Neuronal stem cell (in vitro differentiated cells): ENCODE measurements around the gene SERPINA5.

Experiments
- DNase-seq: peaks from one replicate; pipeline ENCODE4 v3.0.0-alpha.2; 2013; ENCODE audit warnings: low spot score
- H2AFZ ChIP-seq: one replicate; pipeline ENCODE4 v1.6.1; 2013; ENCODE audit warnings: mild to moderate bottlenecking, low read length, inconsistent platforms
- H2AK5ac ChIP-seq: 2 replicates; pipeline ENCODE4 v1.6.1; 2013; ENCODE audit warnings: low read depth, mild to moderate bottlenecking, inconsistent platforms, low read length, moderate library complexity, mixed read lengths
- H2BK120ac ChIP-seq: 2 replicates; pipeline ENCODE4 v1.6.1; 2013; ENCODE audit warnings: low read depth, mild to moderate bottlenecking, inconsistent platforms, low read length, moderate library complexity, mixed read lengths
- H2BK12ac ChIP-seq: one replicate; pipeline ENCODE4 v1.6.1; 2013; ENCODE audit warnings: low read length, inconsistent platforms
- H2BK15ac ChIP-seq: 2 replicates; pipeline ENCODE4 v1.6.1; 2013; ENCODE audit warnings: mild to moderate bottlenecking, low read length, inconsistent platforms, mixed read lengths
- H2BK5ac ChIP-seq: one replicate; pipeline ENCODE4 v1.6.1; 2013; ENCODE audit warnings: inconsistent platforms, mild to moderate bottlenecking, low read length, moderate library complexity
- H3K14ac ChIP-seq: one replicate; pipeline ENCODE4 v1.6.1; 2013; ENCODE audit warnings: low read length, inconsistent platforms
- H3K18ac ChIP-seq: 2 replicates; pipeline ENCODE4 v1.6.1; 2013; ENCODE audit warnings: low read length, inconsistent platforms
- H3K23ac ChIP-seq: 2 replicates; pipeline ENCODE4 v1.6.1; 2013; ENCODE audit warnings: low read depth, mild to moderate bottlenecking, mixed read lengths, low read length, inconsistent platforms; ENCODE audit not compliant: poor library complexity
- H3K27ac ChIP-seq: replicated peaks from 3 replicates; pipeline ENCODE4 v1.5.1; 2013; ENCODE audit warnings: low read length, inconsistent platforms
- H3K27me3 ChIP-seq, 3 experiments: 2 replicates each; pipeline ENCODE4 v1.6.1; 2013; ENCODE audit warnings: low read length in 3 of 3, mild to moderate bottlenecking in 2 of 3, inconsistent platforms in 1 of 3, low read depth in 1 of 3, mixed read lengths in 1 of 3, moderate library complexity in 1 of 3; ENCODE audit not compliant: control insufficient read depth in 3 of 3, insufficient read depth in 3 of 3
- H3K36me3 ChIP-seq, 2 donors: replicated peaks in 1 of 2; 2 replicates each; pipeline ENCODE4 v1.6.1; 2013; ENCODE audit warnings: low read length in 2 of 2; ENCODE audit not compliant: control insufficient read depth in 2 of 2, insufficient read depth in 2 of 2
- H3K4ac ChIP-seq: 2 replicates; pipeline ENCODE4 v1.6.1; 2013; ENCODE audit warnings: inconsistent platforms, mild to moderate bottlenecking, low read length, moderate library complexity
- H3K4me1 ChIP-seq, 2 donors: 1 replicate in 1 of 2; 2 replicates in 1 of 2; pipeline ENCODE4 v1.6.1; 2013; ENCODE audit warnings: low read length in 2 of 2, low read depth in 1 of 2; ENCODE audit not compliant: control insufficient read depth in 2 of 2, insufficient read depth in 1 of 2
- H3K4me2 ChIP-seq: one replicate; pipeline ENCODE4 v1.6.1; 2013; ENCODE audit warnings: mild to moderate bottlenecking, low read length, inconsistent platforms; ENCODE audit not compliant: insufficient read depth, poor library complexity, severe bottlenecking
- H3K4me3 ChIP-seq, 2 donors: 2 replicates each; pipeline ENCODE4 v1.5.1; 2013; ENCODE audit warnings: low read length in 2 of 2, mild to moderate bottlenecking in 2 of 2, inconsistent platforms in 1 of 2, moderate library complexity in 1 of 2
- H3K79me1 ChIP-seq: one replicate; pipeline ENCODE4 v1.6.1; 2013; ENCODE audit warnings: low read depth, mild to moderate bottlenecking, inconsistent platforms, low read length, moderate library complexity
- H3K9ac ChIP-seq: one replicate; pipeline ENCODE4 v1.6.1; 2013; ENCODE audit warnings: mild to moderate bottlenecking, low read depth, low read length, inconsistent platforms; ENCODE audit not compliant: poor library complexity
- H3K9me3 ChIP-seq, 2 donors: replicated peaks in 1 of 2; 2 replicates each; pipeline versions ENCODE3 to v1.6.1; 2013; ENCODE audit warnings: low read length in 2 of 2, mild to moderate bottlenecking in 2 of 2, inconsistent platforms in 1 of 2, low read depth in 1 of 2, mixed read lengths in 1 of 2, moderate library complexity in 1 of 2; ENCODE audit not compliant: control insufficient read depth in 2 of 2, insufficient read depth in 1 of 2
- H4K8ac ChIP-seq: one replicate; pipeline ENCODE4 v1.6.1; 2013; ENCODE audit warnings: low read depth, mild to moderate bottlenecking, inconsistent platforms, low read length, moderate library complexity
- H4K91ac ChIP-seq: one replicate; pipeline ENCODE4 v1.6.1; 2013; ENCODE audit warnings: low read length, low read depth, mild to moderate bottlenecking, inconsistent platforms; ENCODE audit not compliant: poor library complexity
- WGBS, 2 donors: extraction: QIAGEN DNeasy Blood & Tissue Kit; methylation state at CpG; one replicate each; pipeline ENCODE4 v1.1.7; 2013; ENCODE audit warnings: missing lambda C conversion rate in 2 of 2, mixed read lengths in 1 of 2; ENCODE audit not compliant: insufficient read length in 2 of 2, insufficient replicate concordance in 1 of 2; ENCODE audit errors: extremely low coverage in 2 of 2; 5-methylcytosine and 5-hydroxymethylcytosine counted together

The SERPINA5 gene

DNA sequence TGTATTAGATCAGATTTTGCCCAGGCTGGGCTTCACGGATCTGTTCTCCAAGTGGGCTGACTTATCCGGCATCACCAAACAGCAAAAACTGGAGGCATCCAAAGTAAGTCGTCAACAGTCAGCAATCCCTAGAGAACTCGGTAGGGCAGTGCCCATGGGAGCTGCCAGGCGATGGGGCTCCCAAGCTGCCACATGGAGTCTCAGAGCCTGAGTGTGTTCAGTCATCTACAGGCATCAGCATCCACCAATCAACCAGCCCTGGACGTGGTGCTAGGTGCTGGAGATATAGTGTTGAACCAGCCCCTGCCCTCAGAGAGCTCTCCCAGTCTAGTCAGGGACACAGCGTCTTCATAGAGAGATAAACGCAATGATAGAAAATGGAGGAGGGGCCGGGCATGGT, 13.0 kb upstream of the SERPINA5 start:
- Histone ChIP-seq H2AK5ac (no peak overlapping the region), H3K18ac (no peak overlapping the region), H3K23ac (no peak overlapping the region), H2AFZ (no peak overlapping the region), H3K27ac (no peak overlapping the region), H3K4me3 (no peak overlapping the region), H2BK5ac (no peak overlapping the region), H2BK12ac (no peak overlapping the region), H3K9me3 (no peaks in the 10 kb centered on the region), H3K27me3 (no peaks in the 10 kb centered on the region), H3K9ac (no peak overlapping the region), H2BK120ac (no peak overlapping the region), H3K4me2 (no peak overlapping the region), H3K4ac (no peak overlapping the region), H3K14ac (no peak overlapping the region), H2BK15ac (no peak overlapping the region), H4K8ac (no peak overlapping the region), H4K91ac (no peak overlapping the region), H3K36me3 (no peaks in the 10 kb centered on the region), H3K4me1 (no peaks in the 10 kb centered on the region), H3K79me1 (no peaks in the 10 kb centered on the region)
- WGBS, 2 donors: no CpG with 5 or more reads among the region's 9 CpGs
- DNase-seq: no peak

DNA sequence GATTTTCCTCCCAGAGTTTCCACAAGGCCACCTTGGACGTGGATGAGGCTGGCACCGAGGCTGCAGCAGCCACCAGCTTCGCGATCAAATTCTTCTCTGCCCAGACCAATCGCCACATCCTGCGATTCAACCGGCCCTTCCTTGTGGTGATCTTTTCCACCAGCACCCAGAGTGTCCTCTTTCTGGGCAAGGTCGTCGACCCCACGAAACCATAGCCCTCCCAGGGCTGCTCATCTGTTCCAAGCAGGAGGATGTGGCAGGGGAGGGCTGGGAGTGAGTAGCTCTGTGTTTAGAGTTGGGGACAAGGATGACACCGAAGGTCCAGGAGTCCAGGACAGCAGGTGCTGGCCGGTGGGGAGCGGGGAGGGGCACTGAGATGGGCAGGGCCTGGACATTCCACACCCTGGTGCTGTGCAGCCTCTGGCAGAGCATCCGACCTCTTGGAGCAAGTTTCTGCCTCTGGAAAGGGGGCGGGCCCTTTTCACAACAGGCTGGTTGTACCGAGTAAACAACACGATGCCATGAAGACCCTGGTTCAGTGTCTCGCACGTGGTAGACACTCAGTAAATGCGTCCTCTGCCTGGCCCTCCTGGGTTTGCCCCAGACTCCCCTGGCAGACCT, 11.7 kb upstream of the SERPINA5 start:
- Histone ChIP-seq H2AFZ (no peak overlapping the region), H3K9me3 (no peaks in the 10 kb centered on the region), H3K4me2 (no peak overlapping the region), H2BK15ac (no peak overlapping the region), H3K36me3 (no peaks in the 10 kb centered on the region), H3K79me1 (no peaks in the 10 kb centered on the region), H3K18ac (no peak overlapping the region), H3K4me1 (no peaks in the 10 kb centered on the region), H2BK12ac (no peak overlapping the region), H3K4me3 (no peak overlapping the region), H3K27me3 (no peaks in the 10 kb centered on the region), H2AK5ac (no peak overlapping the region), H2BK5ac (no peak overlapping the region), H3K14ac (no peak overlapping the region), H4K8ac (no peak overlapping the region), H2BK120ac (no peak overlapping the region), H4K91ac (no peak overlapping the region), H3K27ac (no peak overlapping the region), H3K23ac (no peak overlapping the region), H3K9ac (no peak overlapping the region), H3K4ac (no peak overlapping the region)
- WGBS, 2 donors: no CpG with 5 or more reads among the region's 20 CpGs
- no peak for DNase-seq

DNA sequence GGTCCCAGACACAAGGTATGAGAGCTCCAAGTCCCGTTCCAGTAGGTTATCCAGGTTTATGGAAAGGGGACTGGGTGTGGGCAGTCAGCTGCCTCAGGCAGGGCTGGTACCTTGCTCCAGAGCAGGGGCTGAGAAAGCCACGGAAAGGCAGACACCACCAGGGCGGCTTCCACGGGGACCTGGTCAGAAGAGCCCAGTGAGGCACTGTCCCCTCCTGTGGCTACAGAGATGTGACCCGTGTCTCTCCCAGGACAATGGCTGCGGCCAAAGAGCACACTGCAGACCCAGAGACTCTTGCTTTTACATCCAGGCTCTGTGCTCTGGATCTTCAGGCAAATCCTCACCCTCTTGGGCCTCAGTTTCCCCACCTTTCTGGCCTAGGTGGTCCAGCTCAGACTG, 11.2 kb upstream of the SERPINA5 start:
- Histone ChIP-seq H2BK5ac (no peak overlapping the region), H3K14ac (no peak overlapping the region), H2BK120ac (no peak overlapping the region), H4K8ac (no peak overlapping the region), H3K27me3 (no peaks in the 10 kb centered on the region), H3K79me1 (no peaks in the 10 kb centered on the region), H4K91ac (no peak overlapping the region), H3K4ac (no peak overlapping the region), H3K18ac (no peak overlapping the region), H3K27ac (no peak overlapping the region), H3K9ac (no peak overlapping the region), H3K36me3 (no peaks in the 10 kb centered on the region), H3K9me3 (no peaks in the 10 kb centered on the region), H2BK15ac (no peak overlapping the region), H3K4me3 (no peak overlapping the region), H2BK12ac (no peak overlapping the region), H2AK5ac (no peak overlapping the region), H2AFZ (no peak overlapping the region), H3K23ac (no peak overlapping the region), H3K4me1 (no peaks in the 10 kb centered on the region), H3K4me2 (no peak overlapping the region)
- no peak for DNase-seq
- whole genome bisulfite sequencing, 2 donors: no CpG with 5 or more reads among the region's 6 CpGs

DNA sequence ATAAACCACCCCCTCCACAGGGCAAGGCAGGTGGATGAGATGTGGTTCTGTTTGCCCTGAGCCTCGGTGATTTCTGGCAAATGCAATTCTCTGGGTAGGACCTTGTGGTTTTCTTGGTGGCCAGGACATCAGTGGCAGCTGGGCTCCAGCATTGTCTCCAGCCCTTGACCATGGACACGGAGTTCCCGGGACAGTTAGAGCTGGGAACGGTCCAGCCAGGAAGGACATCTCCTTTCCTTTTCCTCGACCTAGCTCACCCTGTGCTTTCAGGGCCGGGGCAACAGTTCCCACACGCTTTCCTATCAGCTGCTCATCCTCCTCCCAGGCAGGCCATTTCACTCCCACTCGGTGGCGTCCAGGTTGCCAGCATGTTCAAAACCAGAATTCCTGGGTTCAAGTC, 10.8 kb upstream of the SERPINA5 start:
- H2BK5ac ChIP-seq: no peak overlapping the region
- H3K4me1 ChIP-seq: no peaks in the 10 kb centered on the region
- DNase-seq: no peak
- no peaks in the 10 kb centered on the region for H3K79me1 ChIP-seq
- H3K4me3 ChIP-seq: no peak overlapping the region
- no peak overlapping the region for H3K23ac ChIP-seq
- H3K4me2 ChIP-seq: no peak overlapping the region
- no peak overlapping the region for H4K8ac ChIP-seq
- no peak overlapping the region for H2AFZ ChIP-seq
- no peaks in the 10 kb centered on the region for H3K36me3 ChIP-seq
- no peak overlapping the region for H2BK120ac ChIP-seq
- no peak overlapping the region for H3K4ac ChIP-seq
- H3K14ac ChIP-seq: no peak overlapping the region
- no peak overlapping the region for H3K9ac ChIP-seq
- no peak overlapping the region for H2BK12ac ChIP-seq
- H3K27ac ChIP-seq: no peak overlapping the region
- H3K18ac ChIP-seq: no peak overlapping the region
- H3K27me3 ChIP-seq: no peaks in the 10 kb centered on the region
- H3K9me3 ChIP-seq: no peaks in the 10 kb centered on the region
- H2BK15ac ChIP-seq: no peak overlapping the region
- no CpG with 5 or more reads among the region's 9 CpGs for WGBS, 2 donors
- no peak overlapping the region for H4K91ac ChIP-seq
- no peak overlapping the region for H2AK5ac ChIP-seq
